ENCODE measurements around the gene COMTD1. TPM values are rescaled to one million over a fixed set of nuclear protein-coding genes. Genes with fewer than 3 reads are reported as not detected.
"Not testable (repeated sequence)": the region's sequence is repeated elsewhere in the genome, so short reads cannot be mapped to it uniquely, and the experiment has no call there.

The COMTD1 gene
- total and polyA plus RNA-seq, 4 experiments from 2014 or later: 12.7 to 22.3 (median 18.9) TPM

- H3K4me3 ChIP-seq (ENCODE audit: low read length in 2 of 2): no peak overlapping the region
- no peaks in the 10 kb centered on the region for H3K27me3 ChIP-seq (ENCODE audit: insufficient read depth, low read length)
- H3K36me3 ChIP-seq (ENCODE audit: insufficient read depth, low read length): peaks cover 20% of the 10 kb centered on the region
- Mint-ChIP-seq H3K9me3 (no peaks in the 10 kb centered on the region), H3K4me1 (peaks cover 19 to 62% (median 35%) of the 10 kb centered on the region in 4 donors), H3K27me3 (no peaks in the 10 kb centered on the region), H3K27ac (peak overlapping the region in 3 of 7 donors; percentile 71 to 95 (median 87)), H3K4me3 (no peak overlapping the region), H3K36me3 (peaks cover 25 to 64% of the 10 kb centered on the region in 2 donors)
- H3K9me3 ChIP-seq (ENCODE audit: control insufficient read depth in 1 of 2, low read length in 2 of 2): no peaks in the 10 kb centered on the region
- intact Hi-C loops (cut with micrococcal nuclease): loop anchor here (1.0 to 10.0 kb wide), 4 partner anchors 20 to 1445 kb away; partner anchors contain the start of genes CHCHD1, VDAC2 and ZSWIM8
- no peak overlapping the region for H3K27ac ChIP-seq (ENCODE audit: low read depth, low read length)
- POLR2A ChIA-PET (ENCODE audit: partially characterized antibody): interaction anchor here (1.0 to 15.2 kb wide), 3 partner anchors 17 to 119 kb away, joined by 4 to 284 read pairs (median 23); partner anchors contain the start of genes SAMD8 and VDAC2
- peaks cover 39% of the 10 kb centered on the region for H3K4me1 ChIP-seq (ENCODE audit: insufficient read depth, low read length)
- no peak for DNase-seq
- CTCF ChIA-PET (ENCODE audit: partially characterized antibody): interaction anchor here (0.7 to 17.8 kb wide), 12 partner anchors 6 to 1722 kb away, joined by 3 to 399 read pairs (median 4); partner anchors contain the start of gene VDAC2
These were observed 5.8 kb downstream of the COMTD1 start for GRCh38 chr10:75229971-75230370.

- intact Hi-C loops (cut with micrococcal nuclease): no loop called here
- Mint-ChIP-seq H3K36me3 (peaks cover 34 to 76% of the 10 kb centered on the region in 2 donors), H3K4me3 (no peak overlapping the region), H3K9me3 (no peaks in the 10 kb centered on the region), H3K27ac (peak overlapping the region; percentile 63 to 93 (median 85)), H3K27me3 (no peaks in the 10 kb centered on the region), H3K4me1 (peaks cover 29 to 67% (median 45%) of the 10 kb centered on the region in 4 donors)
- Histone ChIP-seq H3K27ac (ENCODE audit: low read depth, low read length) (peak overlapping the region; percentile 5), H3K27me3 (ENCODE audit: insufficient read depth, low read length) (no peaks in the 10 kb centered on the region), H3K4me3 (ENCODE audit: low read length in 2 of 2) (no peak overlapping the region), H3K4me1 (ENCODE audit: insufficient read depth, low read length) (peaks cover 47% of the 10 kb centered on the region), H3K9me3 (ENCODE audit: control insufficient read depth in 1 of 2, low read length in 2 of 2) (no peaks in the 10 kb centered on the region), H3K36me3 (ENCODE audit: insufficient read depth, low read length) (peaks cover 20% of the 10 kb centered on the region)
- no peak for DNase-seq
- ChIA-PET CTCF (ENCODE audit: partially characterized antibody) (interaction anchor here (2.6 to 17.8 kb wide), 4 partner anchors 8 to 42 kb away, joined by 13 to 399 read pairs (median 33); partner anchors contain the start of gene COMTD1), POLR2A (ENCODE audit: partially characterized antibody) (interaction anchor here (15.2 kb wide), 1 partner anchor 16 kb away, joined by 284 read pairs; the partner anchor contains the start of gene VDAC2)
These were observed 6.9 kb downstream of the COMTD1 start for GRCh38 chr10:75228834-75229233.

GRCh38 chr10:75228278-75228677, 7.5 kb downstream of the COMTD1 start:
- Histone ChIP-seq H3K4me1 (ENCODE audit: insufficient read depth, low read length) (peaks cover 47% of the 10 kb centered on the region), H3K27me3 (ENCODE audit: insufficient read depth, low read length) (no peaks in the 10 kb centered on the region), H3K27ac (ENCODE audit: low read depth, low read length) (peak overlapping the region; percentile 5), H3K36me3 (ENCODE audit: insufficient read depth, low read length) (peaks cover 24% of the 10 kb centered on the region), H3K9me3 (ENCODE audit: control insufficient read depth in 1 of 2, low read length in 2 of 2) (no peaks in the 10 kb centered on the region), H3K4me3 (ENCODE audit: low read length in 2 of 2) (no peak overlapping the region)
- Mint-ChIP-seq H3K27ac (peak overlapping the region; percentile 63 to 93 (median 85)), H3K4me3 (no peak overlapping the region), H3K9me3 (no peaks in the 10 kb centered on the region), H3K4me1 (peaks cover 33 to 67% (median 46%) of the 10 kb centered on the region in 4 donors), H3K27me3 (no peaks in the 10 kb centered on the region), H3K36me3 (peaks cover 38 to 79% of the 10 kb centered on the region in 2 donors)
- peak in 1 of 5 donors; percentile 27 for DNase-seq
- CTCF ChIA-PET (ENCODE audit: partially characterized antibody): interaction anchor here (0.9 to 17.8 kb wide), 5 partner anchors 8 to 41 kb away, joined by 3 to 399 read pairs (median 13); partner anchors contain the start of genes COMTD1 and VDAC2
- intact Hi-C loops (cut with micrococcal nuclease): no loop called here
- POLR2A ChIA-PET (ENCODE audit: partially characterized antibody): interaction anchor here (15.2 kb wide), 1 partner anchor 16 kb away, joined by 284 read pairs; the partner anchor contains the start of gene VDAC2

- intact Hi-C loops (cut with micrococcal nuclease): no loop called here
- Mint-ChIP-seq H3K4me3 (no peak overlapping the region), H3K27me3 (no peaks in the 10 kb centered on the region), H3K27ac (peak overlapping the region; percentile 26 to 78 (median 70)), H3K36me3 (peaks cover 44 to 82% of the 10 kb centered on the region in 2 donors), H3K9me3 (no peaks in the 10 kb centered on the region), H3K4me1 (peaks cover 35 to 63% (median 50%) of the 10 kb centered on the region in 4 donors)
- peaks cover 33% of the 10 kb centered on the region for H3K36me3 ChIP-seq (ENCODE audit: insufficient read depth, low read length)
- ChIA-PET CTCF (ENCODE audit: partially characterized antibody) (interaction anchor here (2.6 to 17.8 kb wide), 3 partner anchors 10 to 40 kb away, joined by 13 to 399 read pairs (median 25); partner anchors contain the start of gene COMTD1), POLR2A (ENCODE audit: partially characterized antibody) (interaction anchor here (1.1 to 15.2 kb wide), 3 partner anchors 8 to 115 kb away, joined by 4 to 284 read pairs (median 8); partner anchors contain the start of genes COMTD1, SAMD8 and VDAC2)
- H3K27ac ChIP-seq (ENCODE audit: low read depth, low read length): no peak overlapping the region
- no peak for DNase-seq
- no peaks in the 10 kb centered on the region for H3K9me3 ChIP-seq (ENCODE audit: control insufficient read depth in 1 of 2, low read length in 2 of 2)
- H3K4me1 ChIP-seq (ENCODE audit: insufficient read depth, low read length): peaks cover 48% of the 10 kb centered on the region
- no peak overlapping the region for H3K4me3 ChIP-seq (ENCODE audit: low read length in 2 of 2)
- H3K27me3 ChIP-seq (ENCODE audit: insufficient read depth, low read length): no peaks in the 10 kb centered on the region
These were observed 9.1 kb downstream of the COMTD1 start for GRCh38 chr10:75226656-75227055.

GRCh38 chr10:75226095-75226494, 9.7 kb downstream of the COMTD1 start:
- Histone ChIP-seq H3K9me3 (ENCODE audit: control insufficient read depth in 1 of 2, low read length in 2 of 2) (no peaks in the 10 kb centered on the region), H3K36me3 (ENCODE audit: insufficient read depth, low read length) (peaks cover 33% of the 10 kb centered on the region), H3K4me3 (ENCODE audit: low read length in 2 of 2) (no peak overlapping the region), H3K27ac (ENCODE audit: low read depth, low read length) (no peak overlapping the region), H3K27me3 (ENCODE audit: insufficient read depth, low read length) (no peaks in the 10 kb centered on the region), H3K4me1 (ENCODE audit: insufficient read depth, low read length) (peaks cover 48% of the 10 kb centered on the region)
- intact Hi-C loops (cut with micrococcal nuclease): no loop called here
- CTCF ChIA-PET (ENCODE audit: partially characterized antibody): interaction anchor here (1.0 to 17.8 kb wide), 7 partner anchors 6 to 1012 kb away, joined by 3 to 399 read pairs (median 13); partner anchors contain the start of genes COMTD1 and VDAC2
- H3K27me3 Mint-ChIP-seq: no peaks in the 10 kb centered on the region
- H3K27ac Mint-ChIP-seq: peak overlapping the region in 5 of 7 donors; percentile 29 to 82 (median 59)
- H3K36me3 Mint-ChIP-seq: peaks cover 42 to 82% of the 10 kb centered on the region in 2 donors
- no peak overlapping the region for H3K4me3 Mint-ChIP-seq
- no peaks in the 10 kb centered on the region for H3K9me3 Mint-ChIP-seq
- no peak for DNase-seq
- peaks cover 35 to 64% (median 48%) of the 10 kb centered on the region in 4 donors for H3K4me1 Mint-ChIP-seq
- POLR2A ChIA-PET (ENCODE audit: partially characterized antibody): interaction anchor here (1.1 to 15.2 kb wide), 4 partner anchors 9 to 114 kb away, joined by 3 to 284 read pairs (median 6); partner anchors contain the start of genes COMTD1, SAMD8 and VDAC2

- Histone ChIP-seq H3K9me3 (ENCODE audit: control insufficient read depth in 1 of 2, low read length in 2 of 2) (no peaks in the 10 kb centered on the region), H3K4me3 (ENCODE audit: low read length in 2 of 2) (no peak overlapping the region), H3K27ac (ENCODE audit: low read depth, low read length) (peak overlapping the region; percentile 33), H3K4me1 (ENCODE audit: insufficient read depth, low read length) (peaks cover 37% of the 10 kb centered on the region), H3K27me3 (ENCODE audit: insufficient read depth, low read length) (no peaks in the 10 kb centered on the region), H3K36me3 (ENCODE audit: insufficient read depth, low read length) (peaks cover 45% of the 10 kb centered on the region)
- ChIA-PET POLR2A (ENCODE audit: partially characterized antibody) (interaction anchor here (0.6 to 15.2 kb wide), 3 partner anchors 10 to 57 kb away, joined by 3 to 284 read pairs (median 4); partner anchors contain the start of gene VDAC2), CTCF (ENCODE audit: partially characterized antibody) (interaction anchor here (1.1 to 17.8 kb wide), 5 partner anchors 9 to 37 kb away, joined by 3 to 399 read pairs (median 11); partner anchors contain the start of genes COMTD1 and VDAC2)
- Mint-ChIP-seq H3K9me3 (no peaks in the 10 kb centered on the region), H3K27ac (peak overlapping the region; percentile 8 to 77 (median 51)), H3K4me3 (peak overlapping the region in 1 of 8 donors; percentile 10), H3K36me3 (peaks cover 45 to 80% of the 10 kb centered on the region in 2 donors), H3K4me1 (peaks cover 34 to 67% (median 48%) of the 10 kb centered on the region in 4 donors), H3K27me3 (no peaks in the 10 kb centered on the region)
- intact Hi-C loops (cut with micrococcal nuclease): no loop called here
- no peak for DNase-seq
These were observed 12.2 kb downstream of the COMTD1 start for GRCh38 chr10:75223507-75223906.

GRCh38 chr10:75221492-75221891, 14.3 kb downstream of the COMTD1 start:
- H3K27ac ChIP-seq (ENCODE audit: low read depth, low read length); H3K9me3 ChIP-seq (ENCODE audit: control insufficient read depth in 1 of 2, low read length in 2 of 2); H3K27me3 Mint-ChIP-seq; H3K4me3 ChIP-seq (ENCODE audit: low read length in 2 of 2); H3K9me3 Mint-ChIP-seq; intact Hi-C loops (cut with micrococcal nuclease); H3K27me3 ChIP-seq (ENCODE audit: insufficient read depth, low read length); DNase-seq; H3K4me3 Mint-ChIP-seq: not testable (repeated sequence)
- peaks cover 39% of the 10 kb centered on the region for H3K4me1 ChIP-seq (ENCODE audit: insufficient read depth, low read length)
- Mint-ChIP-seq H3K4me1 (peaks cover 34 to 65% (median 44%) of the 10 kb centered on the region in 4 donors), H3K27ac (peak overlapping the region in 3 of 7 donors; percentile 7 to 23 (median 8)), H3K36me3 (peaks cover 47 to 85% of the 10 kb centered on the region in 2 donors)
- POLR2A ChIA-PET (ENCODE audit: partially characterized antibody): interaction anchor here (0.6 to 1.8 kb wide), 2 partner anchors 13 to 25 kb away, joined by 4 to 7 read pairs; partner anchors contain the start of gene COMTD1
- CTCF ChIA-PET (ENCODE audit: partially characterized antibody): interaction anchor here (1.0 to 17.8 kb wide), 3 partner anchors 11 to 35 kb away, joined by 3 to 399 read pairs (median 32); partner anchors contain the start of gene COMTD1
- H3K36me3 ChIP-seq (ENCODE audit: insufficient read depth, low read length): peaks cover 65% of the 10 kb centered on the region

Measured in CD4-positive, alpha-beta memory T cell (primary cell).